A673 (cell line): ENCODE results near the gene DNAI2. TPM values are rescaled to one million over a fixed set of nuclear protein-coding genes. Genes with fewer than 3 reads are reported as not detected.
A peak's percentile ranks its signal among the peaks of the same experiment; 100 is the strongest.

Source experiments
- BruUV-seq: library from RNA; stranded (reverse); fragments of 400-500 nt; replicated peaks from 2 replicates; lab custom pipeline; 2021; lab: Mats Ljungman, UMichigan
- CTCF ChIA-PET: fragments of 300-600 bp; sonication (Branson Sonifier 250); formaldehyde crosslinking; loops from one replicate; lab custom pipeline; 2022; ENCODE audit warnings: antibody characterized with exemption; lab: Charles Lee
- POLR2A ChIA-PET: fragments of 300-600 bp; sonication (Branson Sonifier 250); formaldehyde crosslinking; loops from one replicate; lab custom pipeline; 2022; ENCODE audit warnings: antibody characterized with exemption; ENCODE audit not compliant: low non-redundant PET; lab: Charles Lee
- DNase-seq: peaks from one replicate; pipeline ENCODE4 v3.0.0-alpha.2; 2015; ENCODE audit warnings: low spot score
- H3K27ac ChIP-seq: fragments of 200-600 bp; sonication (generic); 2 replicates; pipeline ENCODE4 v1.5.1; 2016; ENCODE audit warnings: mixed run types, low read depth, mild to moderate bottlenecking, mixed read lengths, antibody characterized with exemption, low read length; ENCODE audit not compliant: poor library complexity, severe bottlenecking
- H3K27me3 ChIP-seq: fragments of 200-600 bp; sonication (generic); replicated peaks from 2 replicates; pipeline ENCODE4 v1.6.1; 2017; ENCODE audit warnings: mixed run types, low read depth, mild to moderate bottlenecking, mixed read lengths, antibody characterized with exemption, low read length; ENCODE audit not compliant: insufficient read depth, poor library complexity
- H3K36me3 ChIP-seq: fragments of 200-600 bp; sonication (generic); 2 replicates; pipeline ENCODE4 v1.6.1; 2016; ENCODE audit warnings: mixed run types, mild to moderate bottlenecking, mixed read lengths, antibody characterized with exemption, low read length; ENCODE audit not compliant: insufficient read depth, poor library complexity, severe bottlenecking
- H3K4me1 ChIP-seq: fragments of 200-600 bp; sonication (generic); 2 replicates; pipeline ENCODE4 v1.6.1; 2017; ENCODE audit warnings: mixed run types, mild to moderate bottlenecking, mixed read lengths, antibody characterized with exemption, low read length; ENCODE audit not compliant: insufficient read depth, poor library complexity, severe bottlenecking
- H3K4me3 ChIP-seq: fragments of 200-600 bp; sonication (generic); 2 replicates; pipeline ENCODE4 v1.5.1; 2016; ENCODE audit warnings: low read depth, mixed run types, mild to moderate bottlenecking, mixed read lengths, low read length; ENCODE audit not compliant: poor library complexity, severe bottlenecking
- H3K9me3 ChIP-seq: fragments of 200-600 bp; sonication (generic); 2 replicates; pipeline ENCODE4 v1.6.1; 2016; ENCODE audit warnings: mixed run types, low read depth, mild to moderate bottlenecking, mixed read lengths, antibody characterized with exemption, low read length; ENCODE audit not compliant: poor library complexity, severe bottlenecking
- EZH2 ChIP-seq: fragments of 200-600 bp; sonication (generic); IDR thresholded peaks from 2 replicates; pipeline ENCODE4 v1.6.1; 2017; ENCODE audit warnings: borderline replicate concordance, low read depth, mild to moderate bottlenecking, mixed read lengths, antibody characterized with exemption, low read length; ENCODE audit not compliant: poor library complexity, severe bottlenecking
- intact Hi-C: fragments of 100-400 bp; cut with micrococcal nuclease; formaldehyde crosslinking; loops from one replicate; pipeline ENCODE4 v1.10.0; 2022; ENCODE audit not compliant: unreplicated experiment
- total RNA-seq: library from RNA; stranded (reverse); gene quantifications from 2 replicates; pipeline ENCODE4 v1.2.3, GENCODE V29; 2021
- TF ChIP-seq, protein P1 (sequence below): fragments of 300-800, 200-600 bp; sonication (generic); conservative IDR thresholded peaks from 2 replicates; pipeline ENCODE4 v1.5.1; 2017; ENCODE audit warnings: low read depth, mild to moderate bottlenecking, antibody characterized with exemption, low read length, moderate library complexity, mixed read lengths

Gene DNAI2
- total RNA-seq, 1 experiment from 2014 or later: not detected

DNA sequence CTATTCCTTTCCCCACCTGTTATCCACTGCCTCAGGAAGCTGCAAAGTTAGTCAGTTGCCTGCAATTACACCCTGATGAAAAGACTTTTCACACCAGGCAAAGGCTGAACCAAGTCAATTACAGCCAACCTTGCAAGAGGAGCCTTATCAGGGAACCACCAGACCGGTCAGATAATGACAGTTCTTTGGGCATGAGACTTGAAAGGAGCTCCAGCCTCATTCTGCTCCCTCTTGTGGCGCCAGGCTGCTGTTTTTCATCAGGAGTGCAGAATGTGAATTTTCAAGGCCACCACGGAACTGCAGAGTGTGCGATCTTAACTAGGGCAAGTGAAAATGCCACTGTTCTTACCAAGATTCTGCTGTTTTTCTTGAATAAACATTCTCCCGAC lies 22.5 kb downstream of the DNAI2 start:
- ChIA-PET CTCF (interaction anchor here (0.6 to 0.7 kb wide), 2 partner anchors 37 to 82 kb away, joined by 4 to 6 read pairs; no protein-coding TSS in a partner anchor), POLR2A (no interaction called here)
- peak; percentile 48 for DNase-seq
- TF ChIP-seq, protein P1, sequence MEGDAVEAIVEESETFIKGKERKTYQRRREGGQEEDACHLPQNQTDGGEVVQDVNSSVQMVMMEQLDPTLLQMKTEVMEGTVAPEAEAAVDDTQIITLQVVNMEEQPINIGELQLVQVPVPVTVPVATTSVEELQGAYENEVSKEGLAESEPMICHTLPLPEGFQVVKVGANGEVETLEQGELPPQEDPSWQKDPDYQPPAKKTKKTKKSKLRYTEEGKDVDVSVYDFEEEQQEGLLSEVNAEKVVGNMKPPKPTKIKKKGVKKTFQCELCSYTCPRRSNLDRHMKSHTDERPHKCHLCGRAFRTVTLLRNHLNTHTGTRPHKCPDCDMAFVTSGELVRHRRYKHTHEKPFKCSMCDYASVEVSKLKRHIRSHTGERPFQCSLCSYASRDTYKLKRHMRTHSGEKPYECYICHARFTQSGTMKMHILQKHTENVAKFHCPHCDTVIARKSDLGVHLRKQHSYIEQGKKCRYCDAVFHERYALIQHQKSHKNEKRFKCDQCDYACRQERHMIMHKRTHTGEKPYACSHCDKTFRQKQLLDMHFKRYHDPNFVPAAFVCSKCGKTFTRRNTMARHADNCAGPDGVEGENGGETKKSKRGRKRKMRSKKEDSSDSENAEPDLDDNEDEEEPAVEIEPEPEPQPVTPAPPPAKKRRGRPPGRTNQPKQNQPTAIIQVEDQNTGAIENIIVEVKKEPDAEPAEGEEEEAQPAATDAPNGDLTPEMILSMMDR: peak; percentile 58
- TF ChIP-seq EZH2: no peak
- Histone ChIP-seq H3K4me3 (no peak overlapping the region), H3K36me3 (no peaks in the 10 kb centered on the region), H3K9me3 (no peaks in the 10 kb centered on the region), H3K4me1 (no peaks in the 10 kb centered on the region), H3K27me3 (no peaks in the 10 kb centered on the region), H3K27ac (no peak overlapping the region)
- no TSS peak for BruUV-seq
- intact Hi-C loops: loop anchor here (5.0 kb wide), 1 partner anchor 84 kb away; the partner anchor contains the start of gene TTYH2

DNA sequence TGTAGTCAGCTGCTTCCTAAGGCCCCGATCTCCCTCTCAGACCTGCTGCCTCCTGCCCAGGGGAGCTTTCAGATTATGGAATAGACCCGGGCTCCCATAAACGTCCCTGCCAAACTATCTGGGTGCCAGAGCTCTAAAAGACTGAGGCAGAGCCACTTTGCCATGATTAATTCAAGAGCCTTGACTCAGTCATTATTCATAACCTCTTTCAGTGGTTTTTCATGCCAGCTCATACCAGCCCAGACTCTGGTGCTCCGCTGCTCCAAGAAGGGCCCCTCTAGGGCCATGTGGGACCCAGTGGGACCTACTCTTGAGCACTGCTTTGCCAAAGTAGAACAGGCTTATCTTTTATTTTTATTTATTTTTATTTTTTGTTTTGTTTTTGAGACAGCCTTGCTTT lies 23.9 kb downstream of the DNAI2 start:
- intact Hi-C loops: loop anchor here (5.0 kb wide), 1 partner anchor 86 kb away; the partner anchor contains the start of gene TTYH2
- no peaks in the 10 kb centered on the region for H3K4me1 ChIP-seq
- POLR2A ChIA-PET: no interaction called here
- no peaks in the 10 kb centered on the region for H3K9me3 ChIP-seq
- TF ChIP-seq EZH2: no peak
- TF ChIP-seq, protein P1: no peak
- CTCF ChIA-PET: interaction anchor here (0.6 kb wide), 1 partner anchor 70 kb away, joined by 3 read pairs; no protein-coding TSS in a partner anchor
- no peaks in the 10 kb centered on the region for H3K36me3 ChIP-seq
- H3K4me3 ChIP-seq: no peak overlapping the region
- no TSS peak for BruUV-seq
- no peaks in the 10 kb centered on the region for H3K27me3 ChIP-seq
- H3K27ac ChIP-seq: no peak overlapping the region
- DNase-seq: no peak

DNA sequence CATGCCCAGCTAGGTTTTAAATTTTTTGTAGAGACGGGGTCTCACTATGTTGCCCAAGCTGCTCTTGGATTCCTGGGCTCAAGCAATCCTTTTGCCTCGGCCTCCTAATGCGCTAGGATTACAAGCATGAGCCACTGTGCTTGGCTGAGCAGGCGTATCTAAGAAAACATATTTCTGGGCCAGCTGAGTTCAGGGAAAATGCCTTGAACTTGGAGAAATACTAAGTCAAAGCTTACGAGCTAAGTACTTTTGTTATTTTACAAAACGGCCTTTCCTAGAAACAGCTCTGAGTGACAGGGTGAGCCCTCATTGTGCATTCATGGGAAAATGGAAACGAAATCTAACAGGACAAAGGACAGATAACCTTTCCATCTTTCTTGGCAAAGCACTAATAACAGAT lies 24.7 kb downstream of the DNAI2 start:
- Histone ChIP-seq H3K9me3 (no peaks in the 10 kb centered on the region), H3K27me3 (no peaks in the 10 kb centered on the region), H3K36me3 (no peaks in the 10 kb centered on the region), H3K4me3 (no peak overlapping the region), H3K27ac (no peak overlapping the region), H3K4me1 (no peaks in the 10 kb centered on the region)
- TF ChIP-seq, protein P1: no peak
- no peak for TF ChIP-seq EZH2
- no TSS peak for BruUV-seq
- DNase-seq: no peak
- intact Hi-C loops: loop anchor here (5.0 kb wide), 1 partner anchor 86 kb away; the partner anchor contains the start of gene TTYH2
- ChIA-PET CTCF (no interaction called here), POLR2A (no interaction called here)
